ENCODE data around the gene SLC37A3. TPM values are rescaled to one million over a fixed set of nuclear protein-coding genes. Genes with fewer than 3 reads are reported as not detected.
"Not testable (repeated sequence)": the region's sequence is repeated elsewhere in the genome, so short reads cannot be mapped to it uniquely, and the experiment has no call there.

The SLC37A3 gene
- total RNA-seq, 2 donors from 2014 or later = 47.8 to 52.9 TPM

DNA sequence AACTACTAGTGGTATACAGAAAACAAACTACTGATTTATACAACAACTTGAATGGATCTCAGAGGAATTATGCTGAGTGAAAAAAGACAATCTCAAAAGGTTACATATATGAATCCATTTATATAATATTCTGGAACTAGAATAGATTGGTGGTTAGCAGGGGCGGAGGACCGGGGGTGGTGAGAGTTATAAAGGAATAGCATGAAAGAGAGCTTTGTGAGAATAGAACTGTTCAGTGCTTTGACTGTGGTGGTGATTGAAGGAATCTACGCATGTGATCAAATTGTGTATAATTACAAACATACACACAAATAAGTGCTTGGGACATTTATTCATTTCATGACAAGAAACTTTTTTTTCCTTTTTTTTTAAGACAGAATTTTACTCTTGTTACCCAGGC is 25.2 kb upstream of the SLC37A3 start:
- H3K27ac ChIP-seq = no peak overlapping the region
- intact Hi-C loops (cut with DNase I) = no loop called here
- TF ChIP-seq, protein P1, sequence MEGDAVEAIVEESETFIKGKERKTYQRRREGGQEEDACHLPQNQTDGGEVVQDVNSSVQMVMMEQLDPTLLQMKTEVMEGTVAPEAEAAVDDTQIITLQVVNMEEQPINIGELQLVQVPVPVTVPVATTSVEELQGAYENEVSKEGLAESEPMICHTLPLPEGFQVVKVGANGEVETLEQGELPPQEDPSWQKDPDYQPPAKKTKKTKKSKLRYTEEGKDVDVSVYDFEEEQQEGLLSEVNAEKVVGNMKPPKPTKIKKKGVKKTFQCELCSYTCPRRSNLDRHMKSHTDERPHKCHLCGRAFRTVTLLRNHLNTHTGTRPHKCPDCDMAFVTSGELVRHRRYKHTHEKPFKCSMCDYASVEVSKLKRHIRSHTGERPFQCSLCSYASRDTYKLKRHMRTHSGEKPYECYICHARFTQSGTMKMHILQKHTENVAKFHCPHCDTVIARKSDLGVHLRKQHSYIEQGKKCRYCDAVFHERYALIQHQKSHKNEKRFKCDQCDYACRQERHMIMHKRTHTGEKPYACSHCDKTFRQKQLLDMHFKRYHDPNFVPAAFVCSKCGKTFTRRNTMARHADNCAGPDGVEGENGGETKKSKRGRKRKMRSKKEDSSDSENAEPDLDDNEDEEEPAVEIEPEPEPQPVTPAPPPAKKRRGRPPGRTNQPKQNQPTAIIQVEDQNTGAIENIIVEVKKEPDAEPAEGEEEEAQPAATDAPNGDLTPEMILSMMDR (IDR thresholded peaks at IDR 0.05) = no peak

DNA sequence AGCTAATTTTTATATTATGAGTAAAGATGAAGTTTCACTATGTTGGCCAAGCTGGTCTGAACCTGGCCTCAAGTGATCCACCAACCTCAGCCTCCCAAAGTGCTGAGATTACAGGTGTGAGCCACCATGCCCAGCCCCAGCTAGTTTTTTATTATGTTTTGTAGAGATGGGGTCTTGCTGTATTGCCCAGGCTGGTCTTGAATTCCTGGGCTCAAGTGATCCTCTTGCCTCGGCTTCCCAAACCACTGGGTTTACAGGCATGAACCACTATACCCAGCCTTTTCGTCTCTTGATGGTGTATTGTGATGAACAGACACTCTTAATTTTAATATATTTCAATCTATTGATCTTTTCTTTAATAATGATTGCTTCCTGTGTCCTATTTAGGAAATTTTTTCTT is 23.2 kb upstream of the SLC37A3 start:
- Histone ChIP-seq H3K4me1 (no peaks in the 10 kb centered on the region), H3K27ac (no peak overlapping the region), H3K36me3 (no peaks in the 10 kb centered on the region), H3K9ac (ENCODE audit: low read depth in 2 of 2, low read length in 2 of 2) (no peak overlapping the region), H3K4me3 (no peak overlapping the region), H3K27me3 (no peaks in the 10 kb centered on the region), H3K9me3 (no peaks in the 10 kb centered on the region)
- intact Hi-C loops (cut with DNase I) = no loop called here
- TF ChIP-seq, protein P1 (IDR thresholded peaks at IDR 0.05) = no peak
- DNase-seq = no peak

More for the DNA sequence above, 25.2 kb upstream of the SLC37A3 start:
- Histone ChIP-seq H3K27me3 (no peaks in the 10 kb centered on the region), H3K4me1 (no peaks in the 10 kb centered on the region), H3K36me3 (no peaks in the 10 kb centered on the region), H3K9me3 (no peaks in the 10 kb centered on the region), H3K9ac (ENCODE audit: low read depth in 2 of 2, low read length in 2 of 2) (no peak overlapping the region), H3K4me3 (no peak overlapping the region)
- no peak for DNase-seq

DNA sequence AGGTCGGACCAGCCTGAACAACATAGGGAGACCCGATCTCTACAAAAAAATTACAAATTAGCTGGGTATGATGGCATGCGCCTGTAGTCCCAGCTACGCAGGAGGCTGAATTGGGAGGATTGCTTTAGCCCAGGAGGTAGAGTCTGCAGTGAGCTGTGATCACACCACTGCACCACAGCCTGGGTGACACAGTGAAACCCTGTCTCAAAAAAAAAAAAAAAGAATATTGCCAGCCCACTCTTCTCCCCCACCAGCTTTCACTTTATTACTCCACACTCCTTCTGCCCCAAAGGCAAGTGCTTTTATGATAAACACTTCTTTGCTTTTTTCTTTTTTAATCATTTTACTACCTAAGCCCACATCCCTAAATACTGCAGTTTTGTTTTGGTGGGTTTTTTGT is 20.3 kb upstream of the SLC37A3 start:
- no peak for DNase-seq
- no peak overlapping the region for H3K4me3 ChIP-seq
- no peaks in the 10 kb centered on the region for H3K9me3 ChIP-seq
- no peaks in the 10 kb centered on the region for H3K36me3 ChIP-seq
- TF ChIP-seq, protein P1 (IDR thresholded peaks at IDR 0.05) = no peak
- H3K9ac ChIP-seq (ENCODE audit: low read depth in 2 of 2, low read length in 2 of 2) = no peak overlapping the region
- no peaks in the 10 kb centered on the region for H3K4me1 ChIP-seq
- no peak overlapping the region for H3K27ac ChIP-seq
- intact Hi-C loops (cut with DNase I) = no loop called here
- no peaks in the 10 kb centered on the region for H3K27me3 ChIP-seq

DNA sequence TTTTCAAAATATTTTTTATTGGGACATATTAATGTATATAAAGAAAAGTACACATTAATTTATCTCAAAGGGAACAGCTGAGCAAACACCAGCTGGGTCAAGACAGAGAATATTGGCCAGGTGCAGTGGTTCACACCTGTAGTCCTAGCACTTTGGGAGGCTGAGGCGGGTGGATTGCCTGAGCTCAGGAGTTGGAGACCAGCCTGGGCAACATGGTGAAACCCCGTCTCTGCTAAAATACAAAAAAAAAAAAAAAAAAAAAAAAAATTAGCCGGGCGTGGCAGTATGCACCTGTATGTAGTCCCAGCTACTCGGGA is 19.8 kb upstream of the SLC37A3 start:
- H3K27ac ChIP-seq; H3K9ac ChIP-seq (ENCODE audit: low read depth in 2 of 2, low read length in 2 of 2); intact Hi-C loops (cut with DNase I); H3K27me3 ChIP-seq; H3K9me3 ChIP-seq; H3K4me1 ChIP-seq; H3K4me3 ChIP-seq; H3K36me3 ChIP-seq: not testable (repeated sequence)
- peak; percentile 64 for DNase-seq

DNA sequence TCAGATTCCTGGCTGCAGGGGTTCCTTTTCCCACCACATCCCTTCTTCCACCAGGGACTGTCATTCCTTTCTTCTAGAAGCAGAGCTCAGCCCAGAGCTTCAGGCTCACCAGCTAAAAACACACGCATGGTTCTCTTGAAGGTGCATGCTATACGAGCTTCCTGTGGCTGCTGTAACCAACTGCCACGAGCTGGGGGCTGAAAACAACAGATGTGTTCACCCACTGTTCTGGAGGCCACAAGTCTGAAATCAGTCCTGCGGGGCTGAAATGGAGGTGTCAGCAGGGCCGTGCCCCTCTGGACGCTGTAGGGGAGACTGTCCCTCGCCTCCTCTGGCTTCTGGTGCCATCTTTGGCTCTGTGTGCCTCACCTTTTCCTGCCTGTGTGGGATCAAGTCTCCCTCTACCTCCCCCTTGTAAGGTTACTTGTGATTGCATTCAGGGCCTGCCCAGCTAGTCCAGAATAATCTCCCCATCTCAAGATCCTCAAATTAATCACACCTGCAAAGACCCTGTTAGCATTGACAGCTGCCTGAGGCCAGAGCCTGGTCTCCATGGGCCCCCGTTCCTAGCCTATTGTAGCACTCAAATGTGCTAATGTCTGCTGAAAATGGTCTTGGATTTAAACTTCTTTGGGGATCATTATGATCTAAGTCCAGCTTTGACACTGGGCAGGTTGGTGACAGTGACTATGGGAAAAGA is 19.3 kb upstream of the SLC37A3 start:
- Histone ChIP-seq H3K36me3 (no peaks in the 10 kb centered on the region), H3K4me3 (no peak overlapping the region), H3K27me3 (no peaks in the 10 kb centered on the region), H3K9me3 (no peaks in the 10 kb centered on the region), H3K27ac (no peak overlapping the region), H3K4me1 (no peaks in the 10 kb centered on the region), H3K9ac (ENCODE audit: low read depth in 2 of 2, low read length in 2 of 2) (no peak overlapping the region)
- TF ChIP-seq, protein P1 (IDR thresholded peaks at IDR 0.05) = no peak
- intact Hi-C loops (cut with DNase I) = no loop called here
- DNase-seq = no peak

DNA sequence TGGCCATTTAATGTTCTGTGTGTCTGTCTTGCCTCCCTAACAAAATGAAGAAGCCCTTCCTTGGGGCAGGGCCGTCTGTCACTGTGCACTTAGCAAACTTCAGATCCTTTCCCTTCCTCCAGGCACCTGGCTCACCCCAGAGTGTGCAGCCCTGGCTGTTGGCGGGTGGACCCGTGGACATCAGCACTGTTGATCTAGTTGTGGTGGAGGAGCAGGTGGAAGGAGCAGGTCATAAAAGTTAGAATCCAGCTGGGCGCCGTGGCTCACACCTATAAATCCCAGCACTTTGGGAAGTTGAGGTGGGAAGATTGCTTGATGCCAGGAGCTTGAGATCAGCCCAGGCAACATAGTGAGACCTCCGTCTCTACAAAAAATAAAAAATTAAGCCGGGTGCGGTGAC is 18.2 kb upstream of the SLC37A3 start:
- Histone ChIP-seq H3K36me3 (no peaks in the 10 kb centered on the region), H3K27ac (no peak overlapping the region), H3K9me3 (no peaks in the 10 kb centered on the region), H3K9ac (ENCODE audit: low read depth in 2 of 2, low read length in 2 of 2) (no peak overlapping the region), H3K27me3 (no peaks in the 10 kb centered on the region), H3K4me1 (no peaks in the 10 kb centered on the region), H3K4me3 (no peak overlapping the region)
- intact Hi-C loops (cut with DNase I) = no loop called here
- TF ChIP-seq, protein P1 (IDR thresholded peaks at IDR 0.05) = no peak
- DNase-seq = peak; percentile 68

DNA sequence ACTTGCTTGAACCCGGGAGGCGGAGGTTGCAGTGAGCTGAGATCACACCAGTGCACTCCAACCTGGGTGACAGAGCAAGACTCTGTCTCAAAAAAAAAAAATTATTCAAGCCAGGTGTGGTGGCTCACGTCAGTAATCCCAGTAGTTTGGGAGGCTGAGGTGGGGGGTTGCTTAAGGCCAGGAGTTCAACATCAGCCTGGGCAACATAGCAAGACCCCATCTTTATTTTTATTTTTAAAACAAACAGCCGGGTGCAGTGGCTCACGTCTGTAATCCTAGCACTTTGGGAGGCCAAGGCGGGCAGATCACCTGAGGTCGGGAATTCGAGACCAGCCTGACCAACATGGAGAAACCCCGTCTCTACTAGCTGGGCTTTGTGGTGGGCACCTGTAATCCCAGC is 17.5 kb upstream of the SLC37A3 start:
- H3K4me3 ChIP-seq; DNase-seq; H3K9ac ChIP-seq (ENCODE audit: low read depth in 2 of 2, low read length in 2 of 2); H3K9me3 ChIP-seq; H3K27me3 ChIP-seq; H3K27ac ChIP-seq; intact Hi-C loops (cut with DNase I); H3K36me3 ChIP-seq; H3K4me1 ChIP-seq: not testable (repeated sequence)

All from colonic mucosa (tissue), 4 donors.